Measurements from ENCODE around the gene GRIN3B. TPM values are rescaled to one million over a fixed set of nuclear protein-coding genes. Genes with fewer than 3 reads are reported as not detected.

Gene GRIN3B
- total and polyA plus RNA-seq, 9 of the 15 experiments (the other 6 are each of a cell fraction or from before 2014, with no cell fraction given), result 0.06 to 0.95 (median 0.19) TPM; not detected in 6

DNA sequence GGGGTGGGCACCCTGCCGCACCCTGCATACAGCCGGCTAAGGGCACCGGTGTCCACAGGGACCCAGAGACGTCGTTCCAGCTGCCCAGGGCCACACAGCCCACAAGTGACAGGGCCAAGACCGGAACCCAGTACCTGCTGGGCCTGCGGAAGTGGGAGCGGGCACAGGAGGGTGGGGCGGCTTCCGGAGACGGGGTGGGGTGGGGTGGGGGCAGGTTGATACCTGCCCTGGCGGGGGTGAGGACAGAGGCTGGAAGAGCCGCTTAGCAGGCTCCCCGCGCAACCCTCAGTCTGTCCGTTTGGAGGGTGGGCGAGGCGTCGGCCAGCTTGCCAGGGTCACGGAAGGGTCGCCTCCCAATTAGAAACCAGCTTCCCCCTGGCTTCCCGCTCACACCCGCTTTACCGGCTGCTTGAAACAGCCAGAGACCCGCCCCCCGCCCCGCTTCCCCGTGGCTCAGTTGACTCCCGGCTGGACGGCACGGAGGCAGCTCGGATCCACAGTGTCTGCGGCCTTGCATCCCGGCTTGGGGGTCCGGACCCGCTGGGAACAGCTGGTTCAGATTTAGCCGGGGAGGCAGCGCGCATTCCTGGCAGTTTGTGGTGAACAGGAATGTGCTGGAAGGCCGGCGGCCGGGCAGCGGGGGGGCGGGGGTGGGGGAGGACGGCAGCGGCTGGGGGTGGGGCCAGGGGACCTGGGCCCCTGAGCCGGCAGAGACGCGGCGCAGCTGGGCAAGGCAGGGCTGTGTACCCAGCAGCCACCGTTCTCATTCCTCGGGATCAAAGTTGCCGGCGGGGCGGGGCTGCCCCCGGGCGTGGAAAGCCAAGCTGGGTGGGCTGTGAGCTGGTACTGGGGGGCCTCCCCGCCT lies 28.1 kb downstream of the GRIN3B start:
- Histone ChIP-seq H4K20me1 (replicated peaks; ENCODE audit: control insufficient read depth, insufficient read depth, low read length) (no peaks in the 10 kb centered on the region), H3K36me3 (ENCODE audit: control insufficient read depth, insufficient read depth, low read length) (peaks cover 26% of the 10 kb centered on the region; the same call in 2 of the 3 replicates), H3K4me3 (peak overlapping the region; percentile 87), H3K9me1 (ENCODE audit: control insufficient read depth, insufficient read depth, low read length) (no peaks in the 10 kb centered on the region), H2AFZ (ENCODE audit: low read depth, low read length) (peak overlapping the region; percentile 65), H3K9ac (ENCODE audit: insufficient read depth in 1 of 2, low read depth in 2 of 2, low read length in 2 of 2) (peak overlapping the region; percentile 52 to 90; a peak in 3 of 4 replicates), H3K9me3 (replicated peaks; ENCODE audit: control insufficient read depth, insufficient read depth, low read depth, low read length) (no peaks in the 10 kb centered on the region), H3K27me3 (ENCODE audit: control insufficient read depth in 2 of 2, insufficient read depth in 2 of 2, low read length in 2 of 2) (no peaks in the 10 kb centered on the region), H3K27ac (ENCODE audit: extremely low read depth, low read depth, low read length) (peak overlapping the region; percentile 98), H3K4me1 (replicated peaks in 1 of 2; ENCODE audit: control insufficient read depth in 2 of 2, insufficient read depth in 2 of 2, low read length in 2 of 2) (peaks cover 18 to 65% of the 10 kb centered on the region in 2 experiments), H3K4me2 (ENCODE audit: insufficient read depth, low read length) (peak overlapping the region; percentile 79), H3K79me2 (ENCODE audit: control insufficient read depth, insufficient read depth, low read length) (peaks cover 43% of the 10 kb centered on the region)
- POLR2A ChIA-PET, result interaction anchor here (0.6 to 8.5 kb wide), 8 partner anchors 12 to 472 kb away, joined by 3 to 176 read pairs (median 4); partner anchors contain the start of genes ABCA7 and CIRBP
- WGBS (ENCODE audit: insufficient coverage, low coverage, missing lambda C conversion rate), result 2% methylated on average over 42 of the region's 58 CpGs
- in situ Hi-C loops (cut with MboI), result no loop called here
- intact Hi-C loops (cut with micrococcal nuclease), result loop anchor here (1.0 kb wide), 1 partner anchor 14 kb away; no protein-coding TSS in a partner anchor
- BruUV-seq (replicated peaks), result no TSS peak
- peak; percentile 71 for ATAC-seq
- DNase-seq (ENCODE audit: extremely low read depth in 1 of 4, low spot score in 3 of 4), result peak; percentile 77 to 82 (median 80)
- CTCF ChIA-PET (ENCODE audit: low intra/inter-chr PET ratio), result no interaction called here
- peak; percentile 74 for FAIRE-seq
- TF ChIP-seq YBX1 (IDR thresholded peaks at IDR 0.05), result no peak
- TF ChIP-seq NCOA6 (IDR thresholded peaks at IDR 0.05), result no peak
- peak; percentile 48; the same call in 1 of the 2 replicates for TF ChIP-seq RB1 (IDR thresholded peaks at IDR 0.05; ENCODE audit: low read depth)
- peak; percentile 20 for TF ChIP-seq TAF1 (IDR thresholded peaks at IDR 0.05; ENCODE audit: control insufficient read depth, extremely low read depth, insufficient read depth, low read length, severe bottlenecking)
- TF ChIP-seq ZNF224 (CRISPR knock-in tag; IDR thresholded peaks at IDR 0.05), result no peak
- no peak for TF ChIP-seq CBX2 (IDR thresholded peaks at IDR 0.05; ENCODE audit: insufficient read depth, low read length, poor library complexity, severe bottlenecking)
- no peak for TF ChIP-seq NCOA2 (IDR thresholded peaks at IDR 0.05; ENCODE audit: partially characterized antibody in 2 of 2)
- TF ChIP-seq TCFL5 (CRISPR knock-in tag; conservative IDR thresholded peaks at IDR 0.05), result no peak
- 0 out of 2 replicates have a peak, but pooled peaks have one; percentile 32 for TF ChIP-seq LEF1 (IDR thresholded peaks at IDR 0.05)
- peak; percentile 24; the same call in 1 of the 2 replicates for TF ChIP-seq PHF8 (IDR thresholded peaks at IDR 0.05; ENCODE audit: borderline replicate concordance, low read length)
- TF ChIP-seq, protein P1, sequence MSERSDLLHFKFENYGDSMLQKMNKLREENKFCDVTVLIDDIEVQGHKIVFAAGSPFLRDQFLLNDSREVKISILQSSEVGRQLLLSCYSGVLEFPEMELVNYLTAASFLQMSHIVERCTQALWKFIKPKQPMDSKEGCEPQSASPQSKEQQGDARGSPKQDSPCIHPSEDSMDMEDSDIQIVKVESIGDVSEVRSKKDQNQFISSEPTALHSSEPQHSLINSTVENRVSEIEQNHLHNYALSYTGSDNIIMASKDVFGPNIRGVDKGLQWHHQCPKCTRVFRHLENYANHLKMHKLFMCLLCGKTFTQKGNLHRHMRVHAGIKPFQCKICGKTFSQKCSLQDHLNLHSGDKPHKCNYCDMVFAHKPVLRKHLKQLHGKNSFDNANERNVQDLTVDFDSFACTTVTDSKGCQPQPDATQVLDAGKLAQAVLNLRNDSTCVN (CRISPR knock-in tag; IDR thresholded peaks at IDR 0.05), result 0 out of 2 replicates have a peak, but pooled peaks have one; percentile 25
- TF ChIP-seq MBD2 (IDR thresholded peaks at IDR 0.05; ENCODE audit: borderline replicate concordance, low read depth), result peak; percentile 25; the same call in 1 of the 2 replicates
- TF ChIP-seq, protein P2, sequence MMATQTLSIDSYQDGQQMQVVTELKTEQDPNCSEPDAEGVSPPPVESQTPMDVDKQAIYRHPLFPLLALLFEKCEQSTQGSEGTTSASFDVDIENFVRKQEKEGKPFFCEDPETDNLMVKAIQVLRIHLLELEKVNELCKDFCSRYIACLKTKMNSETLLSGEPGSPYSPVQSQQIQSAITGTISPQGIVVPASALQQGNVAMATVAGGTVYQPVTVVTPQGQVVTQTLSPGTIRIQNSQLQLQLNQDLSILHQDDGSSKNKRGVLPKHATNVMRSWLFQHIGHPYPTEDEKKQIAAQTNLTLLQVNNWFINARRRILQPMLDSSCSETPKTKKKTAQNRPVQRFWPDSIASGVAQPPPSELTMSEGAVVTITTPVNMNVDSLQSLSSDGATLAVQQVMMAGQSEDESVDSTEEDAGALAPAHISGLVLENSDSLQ (IDR thresholded peaks at IDR 0.05), result 0 out of 2 replicates have a peak, but pooled peaks have one; percentile 32
- TF ChIP-seq MYC (IDR thresholded peaks at IDR 0.05; ENCODE audit: low read depth, low read length), result no peak
- no peak for TF ChIP-seq MYC (CRISPR knock-in tag; IDR thresholded peaks at IDR 0.05; ENCODE audit: borderline replicate concordance, low read depth)
- no peak for TF ChIP-seq RBM34 (IDR thresholded peaks at IDR 0.05; ENCODE audit: borderline replicate concordance, insufficient read depth, low read length)
- TF ChIP-seq ZNF384 (IDR thresholded peaks at IDR 0.05; ENCODE audit: low read depth, low read length), result no peak
- no peak for TF ChIP-seq ZNF134 (CRISPR knock-in tag; conservative IDR thresholded peaks at IDR 0.05)
- TF ChIP-seq MAZ (CRISPR knock-in tag; conservative IDR thresholded peaks at IDR 0.05 in 1 of 2, IDR thresholded peaks at IDR 0.05 in 1 of 2), result peak; percentile 55 to 62; a peak in 3 of 4 replicates
- no peak for TF ChIP-seq FOXJ2 (tag; IDR thresholded peaks at IDR 0.05)

Data from K562 (cell line).